ENCODE measurements around the gene ZAP70.

- TF ChIP-seq CTCF (IDR thresholded peaks at IDR 0.05) (no peak), POLR2A (IDR thresholded peaks at IDR 0.05) (no peak)
Measured at GRCh38 chr2:97770445-97770844, 57.1 kb downstream of the ZAP70 start.
